DMS153 (cell line): Measurements from ENCODE around the gene PFKFB1.

Experiments
- DNase-seq: peaks from one replicate; lab custom pipeline; 2025; lab: John Stamatoyannopoulos, UW

PFKFB1 gene

GRCh38 chrX:54994099-54994498 lies at the start of gene PFKFB1:
TSS of gene PFKFB1 (minus strand) at chrX:54994188. CDS start at chrX:54994007, 181 bp downstream.
- DNase-seq, result no peak

GRCh38 chrX:55041514-55041913 lies 47.5 kb upstream of the PFKFB1 start:
- no peak for DNase-seq

GRCh38 chrX:55039471-55039870 lies 45.5 kb upstream of the PFKFB1 start:
- no peak for DNase-seq

- DNase-seq, result no peak
Observed at GRCh38 chrX:55033429-55033828, 39.4 kb upstream of the PFKFB1 start.

- no peak for DNase-seq
Observed at GRCh38 chrX:55030271-55031205, 36.5 kb upstream of the PFKFB1 start, which contains the start of gene ALAS2. TSS of gene ALAS2 (minus strand) at chrX:55030977. CDS start at chrX:55026000, 4,977 bp downstream.

GRCh38 chrX:55029291-55029690 lies 35.3 kb upstream of the PFKFB1 start:
- DNase-seq, result no peak

GRCh38 chrX:55028611-55029010 lies 34.6 kb upstream of the PFKFB1 start:
- no peak for DNase-seq

- no peak for DNase-seq
Observed at GRCh38 chrX:55028040-55028439, 34.1 kb upstream of the PFKFB1 start.

- no peak for DNase-seq
Observed at GRCh38 chrX:55026840-55027239, 32.9 kb upstream of the PFKFB1 start.

- DNase-seq, result no peak
Observed at GRCh38 chrX:55026143-55026542, 32.2 kb upstream of the PFKFB1 start.

- DNase-seq, result no peak
Observed at GRCh38 chrX:55014897-55015299, 20.9 kb upstream of the PFKFB1 start.

GRCh38 chrX:55011294-55011693 lies 17.3 kb upstream of the PFKFB1 start:
- no peak for DNase-seq

GRCh38 chrX:55008571-55009358 lies 14.8 kb upstream of the PFKFB1 start:
- no peak for DNase-seq

GRCh38 chrX:55007656-55008055 lies 13.7 kb upstream of the PFKFB1 start:
- no peak for DNase-seq

GRCh38 chrX:55006827-55007621 lies 13.0 kb upstream of the PFKFB1 start:
- DNase-seq, result no peak

GRCh38 chrX:55005256-55005655 lies 11.3 kb upstream of the PFKFB1 start:
- DNase-seq, result no peak

GRCh38 chrX:55004231-55004630 lies 10.2 kb upstream of the PFKFB1 start:
- no peak for DNase-seq

- DNase-seq, result peak; percentile 77
Observed at GRCh38 chrX:54999717-55000598, 6.0 kb upstream of the PFKFB1 start, which contains the start of gene APEX2. TSS of gene APEX2 (plus strand) at chrX:55000363. CDS start at chrX:55000423, 60 bp downstream.

- no peak for DNase-seq
Observed at GRCh38 chrX:54995621-54996020, 1.6 kb upstream of the PFKFB1 start.

- DNase-seq, result no peak
Observed at GRCh38 chrX:54994668-54995351, 822 bp upstream of the PFKFB1 start.
